ENCODE measurements around the gene TMC3. TPM values are rescaled to one million over a fixed set of nuclear protein-coding genes. Genes with fewer than 3 reads are reported as not detected.

The TMC3 gene
- total and polyA plus RNA-seq, 2 donors from 2014 or later = not detected

DNA sequence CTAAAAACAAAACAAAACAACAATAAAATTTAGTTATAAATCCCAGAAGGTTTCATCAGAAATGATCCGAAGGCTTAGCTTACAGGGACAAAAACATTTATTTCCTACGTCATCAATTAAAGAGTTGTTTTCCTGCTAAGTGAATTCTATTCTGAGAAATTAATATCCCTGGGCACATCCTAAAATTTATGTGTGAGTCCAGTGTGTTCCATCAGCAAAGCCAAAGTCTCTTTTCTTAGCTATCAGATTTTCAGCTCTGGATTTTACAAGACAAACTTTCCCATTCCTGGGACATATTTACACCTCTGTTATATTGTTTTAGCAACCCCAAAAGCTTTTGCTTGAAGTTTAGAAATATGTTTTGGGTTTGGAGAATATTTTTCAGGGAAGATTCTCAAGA, 4.4 kb upstream of the TMC3 start:
- intact Hi-C loops (cut with DNase I) = no loop called here
- no peak for FAIRE-seq
- H3K27ac ChIP-seq (ENCODE audit: low read depth in 2 of 2, low read length in 2 of 2) = no peak overlapping the region

DNA sequence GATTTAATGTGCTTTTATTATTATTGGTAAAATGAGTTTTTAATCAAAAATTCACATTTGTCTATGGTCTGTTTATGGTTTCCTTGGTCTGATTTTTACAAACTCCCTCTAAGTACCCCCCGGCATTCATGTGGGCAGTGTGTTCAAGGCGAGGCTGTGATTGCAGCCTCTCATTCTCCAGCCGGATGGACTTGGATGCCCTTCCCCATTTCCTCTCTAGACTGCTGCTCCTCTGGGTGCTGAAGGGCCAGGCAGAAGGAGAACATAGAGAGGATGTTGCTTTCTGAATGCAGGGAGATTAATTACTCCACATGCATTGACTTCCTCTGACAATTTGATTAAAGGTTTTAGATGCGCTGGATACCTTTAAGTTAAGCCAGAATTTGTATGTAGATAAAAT, 3.9 kb upstream of the TMC3 start:
- Histone ChIP-seq H3K4me3 (ENCODE audit: low read length in 3 of 3) (no peak overlapping the region), H3K9me3 (ENCODE audit: control insufficient read depth in 2 of 3, insufficient read depth in 1 of 3, low read length in 3 of 3) (no peaks in the 10 kb centered on the region), H3K4me1 (ENCODE audit: control insufficient read depth in 2 of 3, insufficient read depth in 2 of 3, low read depth in 1 of 3, low read length in 3 of 3) (peaks cover 0 to 4% (median 0%) of the 10 kb centered on the region in 3 donors), H3K27ac (ENCODE audit: low read depth in 2 of 2, low read length in 2 of 2) (no peak overlapping the region), H3K9ac (ENCODE audit: low read length in 3 of 3) (no peak overlapping the region), H3K36me3 (ENCODE audit: control insufficient read depth in 2 of 3, insufficient read depth in 3 of 3, low read length in 3 of 3) (no peaks in the 10 kb centered on the region), H3K27me3 (ENCODE audit: control insufficient read depth, insufficient read depth, low read length) (no peaks in the 10 kb centered on the region)
- TF ChIP-seq, protein P1, sequence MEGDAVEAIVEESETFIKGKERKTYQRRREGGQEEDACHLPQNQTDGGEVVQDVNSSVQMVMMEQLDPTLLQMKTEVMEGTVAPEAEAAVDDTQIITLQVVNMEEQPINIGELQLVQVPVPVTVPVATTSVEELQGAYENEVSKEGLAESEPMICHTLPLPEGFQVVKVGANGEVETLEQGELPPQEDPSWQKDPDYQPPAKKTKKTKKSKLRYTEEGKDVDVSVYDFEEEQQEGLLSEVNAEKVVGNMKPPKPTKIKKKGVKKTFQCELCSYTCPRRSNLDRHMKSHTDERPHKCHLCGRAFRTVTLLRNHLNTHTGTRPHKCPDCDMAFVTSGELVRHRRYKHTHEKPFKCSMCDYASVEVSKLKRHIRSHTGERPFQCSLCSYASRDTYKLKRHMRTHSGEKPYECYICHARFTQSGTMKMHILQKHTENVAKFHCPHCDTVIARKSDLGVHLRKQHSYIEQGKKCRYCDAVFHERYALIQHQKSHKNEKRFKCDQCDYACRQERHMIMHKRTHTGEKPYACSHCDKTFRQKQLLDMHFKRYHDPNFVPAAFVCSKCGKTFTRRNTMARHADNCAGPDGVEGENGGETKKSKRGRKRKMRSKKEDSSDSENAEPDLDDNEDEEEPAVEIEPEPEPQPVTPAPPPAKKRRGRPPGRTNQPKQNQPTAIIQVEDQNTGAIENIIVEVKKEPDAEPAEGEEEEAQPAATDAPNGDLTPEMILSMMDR (IDR thresholded peaks at IDR 0.05; ENCODE audit: borderline replicate concordance, extremely low read depth, insufficient read depth) = no peak
- DNase-seq (no peak), FAIRE-seq (no peak)
- intact Hi-C loops (cut with DNase I) = no loop called here

More for the DNA sequence above, 4.4 kb upstream of the TMC3 start:
- Histone ChIP-seq H3K9me3 (ENCODE audit: control insufficient read depth in 2 of 3, insufficient read depth in 1 of 3, low read length in 3 of 3) (no peaks in the 10 kb centered on the region), H3K9ac (ENCODE audit: low read length in 3 of 3) (no peak overlapping the region), H3K36me3 (ENCODE audit: control insufficient read depth in 2 of 3, insufficient read depth in 3 of 3, low read length in 3 of 3) (no peaks in the 10 kb centered on the region), H3K27me3 (ENCODE audit: control insufficient read depth, insufficient read depth, low read length) (no peaks in the 10 kb centered on the region), H3K4me3 (ENCODE audit: low read length in 3 of 3) (no peak overlapping the region), H3K4me1 (ENCODE audit: control insufficient read depth in 2 of 3, insufficient read depth in 2 of 3, low read depth in 1 of 3, low read length in 3 of 3) (peaks cover 0 to 4% (median 0%) of the 10 kb centered on the region in 3 donors)
- no peak for DNase-seq
- TF ChIP-seq, protein P1 (IDR thresholded peaks at IDR 0.05; ENCODE audit: borderline replicate concordance, extremely low read depth, insufficient read depth) = no peak

DNA sequence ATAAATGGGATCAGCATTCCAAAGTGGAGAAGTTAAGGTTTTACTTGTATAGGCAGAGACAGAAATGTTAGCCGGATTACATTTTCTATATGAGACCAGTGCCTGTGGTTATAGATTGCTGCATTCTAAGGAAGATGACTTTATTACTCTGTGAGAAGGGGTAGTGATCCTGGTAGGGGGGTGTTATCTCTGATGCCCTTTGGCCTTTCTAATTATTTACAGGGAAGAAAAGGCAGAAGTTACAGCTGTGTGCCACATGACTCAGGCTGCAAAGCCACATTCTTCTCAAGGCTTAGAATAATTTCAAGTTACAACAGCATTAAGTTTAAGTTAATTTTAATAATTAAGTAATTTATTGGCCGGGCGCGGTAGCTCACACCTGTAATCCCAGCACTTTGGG, 2.2 kb upstream of the TMC3 start:
- DNase-seq (no peak), FAIRE-seq (no peak)
- H3K36me3 ChIP-seq (ENCODE audit: control insufficient read depth in 2 of 3, insufficient read depth in 3 of 3, low read length in 3 of 3) = no peaks in the 10 kb centered on the region
- no peaks in the 10 kb centered on the region for H3K9me3 ChIP-seq (ENCODE audit: control insufficient read depth in 2 of 3, insufficient read depth in 1 of 3, low read length in 3 of 3)
- no peak overlapping the region for H3K27ac ChIP-seq (ENCODE audit: low read depth in 2 of 2, low read length in 2 of 2)
- H3K9ac ChIP-seq (ENCODE audit: low read length in 3 of 3) = no peak overlapping the region
- intact Hi-C loops (cut with DNase I) = no loop called here
- peaks cover 0 to 4% (median 0%) of the 10 kb centered on the region in 3 donors for H3K4me1 ChIP-seq (ENCODE audit: control insufficient read depth in 2 of 3, insufficient read depth in 2 of 3, low read depth in 1 of 3, low read length in 3 of 3)
- TF ChIP-seq, protein P1 (IDR thresholded peaks at IDR 0.05; ENCODE audit: borderline replicate concordance, extremely low read depth, insufficient read depth) = no peak
- no peak overlapping the region for H3K4me3 ChIP-seq (ENCODE audit: low read length in 3 of 3)
- H3K27me3 ChIP-seq (ENCODE audit: control insufficient read depth, insufficient read depth, low read length) = no peaks in the 10 kb centered on the region

DNA sequence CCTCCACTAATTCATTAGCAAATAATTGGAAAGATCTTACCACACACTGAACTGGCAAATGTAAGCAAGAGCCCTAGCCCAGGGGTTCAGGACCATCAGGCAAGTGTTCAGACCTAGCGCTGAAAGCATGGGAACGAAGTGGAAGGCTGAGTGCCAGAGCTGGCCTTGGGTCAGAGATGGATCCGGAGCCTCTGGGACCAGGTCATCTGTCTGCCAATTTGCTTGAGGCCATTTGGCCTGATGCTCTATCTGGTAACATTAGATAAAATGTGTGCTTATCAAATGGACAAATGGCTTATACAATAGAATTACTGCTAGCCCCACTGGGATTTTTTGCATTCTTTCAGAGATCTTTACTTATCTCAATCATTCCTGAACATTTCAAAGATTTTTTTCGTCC, 1.4 kb upstream of the TMC3 start:
- Histone ChIP-seq H3K27ac (ENCODE audit: low read depth in 2 of 2, low read length in 2 of 2) (no peak overlapping the region), H3K9ac (ENCODE audit: low read length in 3 of 3) (no peak overlapping the region), H3K36me3 (ENCODE audit: control insufficient read depth in 2 of 3, insufficient read depth in 3 of 3, low read length in 3 of 3) (no peaks in the 10 kb centered on the region), H3K4me1 (ENCODE audit: control insufficient read depth in 2 of 3, insufficient read depth in 2 of 3, low read depth in 1 of 3, low read length in 3 of 3) (peaks cover 0 to 4% (median 0%) of the 10 kb centered on the region in 3 donors), H3K9me3 (ENCODE audit: control insufficient read depth in 2 of 3, insufficient read depth in 1 of 3, low read length in 3 of 3) (no peaks in the 10 kb centered on the region), H3K27me3 (ENCODE audit: control insufficient read depth, insufficient read depth, low read length) (no peaks in the 10 kb centered on the region), H3K4me3 (ENCODE audit: low read length in 3 of 3) (no peak overlapping the region)
- intact Hi-C loops (cut with DNase I) = no loop called here
- DNase-seq (no peak), FAIRE-seq (no peak)
- TF ChIP-seq, protein P1 (IDR thresholded peaks at IDR 0.05; ENCODE audit: borderline replicate concordance, extremely low read depth, insufficient read depth) = no peak
